ENCODE data around the gene ANKRD11.
"Not testable (repeated sequence)": the region's sequence is repeated elsewhere in the genome, so short reads cannot be mapped to it uniquely, and the experiment has no call there.

DNA sequence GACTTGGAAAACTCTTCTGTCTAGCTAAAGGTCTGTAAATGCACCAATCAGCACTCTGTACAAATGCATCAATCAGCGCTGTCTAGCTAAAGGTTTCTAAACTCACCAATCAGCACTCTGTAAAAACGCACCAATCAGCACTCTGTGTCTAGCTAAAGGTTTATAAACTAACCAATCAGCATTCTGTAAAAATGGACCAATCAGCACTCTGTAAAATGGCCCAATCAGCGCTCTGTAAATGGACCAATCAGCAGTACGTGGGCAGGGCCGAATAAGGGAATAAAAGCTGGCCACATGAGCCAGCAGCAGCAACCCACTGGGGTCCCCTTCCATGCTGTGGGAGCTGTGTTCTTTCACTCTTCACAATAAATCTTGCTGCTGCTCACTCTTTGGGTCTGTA lies 55.3 kb downstream of the ANKRD11 start:
- TF ChIP-seq, protein P1, sequence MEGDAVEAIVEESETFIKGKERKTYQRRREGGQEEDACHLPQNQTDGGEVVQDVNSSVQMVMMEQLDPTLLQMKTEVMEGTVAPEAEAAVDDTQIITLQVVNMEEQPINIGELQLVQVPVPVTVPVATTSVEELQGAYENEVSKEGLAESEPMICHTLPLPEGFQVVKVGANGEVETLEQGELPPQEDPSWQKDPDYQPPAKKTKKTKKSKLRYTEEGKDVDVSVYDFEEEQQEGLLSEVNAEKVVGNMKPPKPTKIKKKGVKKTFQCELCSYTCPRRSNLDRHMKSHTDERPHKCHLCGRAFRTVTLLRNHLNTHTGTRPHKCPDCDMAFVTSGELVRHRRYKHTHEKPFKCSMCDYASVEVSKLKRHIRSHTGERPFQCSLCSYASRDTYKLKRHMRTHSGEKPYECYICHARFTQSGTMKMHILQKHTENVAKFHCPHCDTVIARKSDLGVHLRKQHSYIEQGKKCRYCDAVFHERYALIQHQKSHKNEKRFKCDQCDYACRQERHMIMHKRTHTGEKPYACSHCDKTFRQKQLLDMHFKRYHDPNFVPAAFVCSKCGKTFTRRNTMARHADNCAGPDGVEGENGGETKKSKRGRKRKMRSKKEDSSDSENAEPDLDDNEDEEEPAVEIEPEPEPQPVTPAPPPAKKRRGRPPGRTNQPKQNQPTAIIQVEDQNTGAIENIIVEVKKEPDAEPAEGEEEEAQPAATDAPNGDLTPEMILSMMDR (IDR thresholded peaks at IDR 0.05; ENCODE audit: low read length): not testable (repeated sequence)
- not testable (repeated sequence) for TF ChIP-seq EZH2phosphoT487 (IDR thresholded peaks at IDR 0.05; ENCODE audit: low read length); EZH2 (optimal IDR thresholded peaks at IDR 0.05; ENCODE audit: low read depth, low read length)

Data from MM.1S (cell line).